Brain microvascular endothelial cell (primary cell): ENCODE measurements around the gene GRM2.
"Not testable (repeated sequence)": the region's sequence is repeated elsewhere in the genome, so short reads cannot be mapped to it uniquely, and the experiment has no call there.

ENCODE experiments used
- DNase-seq: peaks from one replicate; pipeline ENCODE4 v3.0.0-alpha.2; 2020
- H3K27ac ChIP-seq: fragments of 250-450 bp; sonication (Bioruptor Pico); 2 replicates; pipeline ENCODE4 v1.5.1; 2020; ENCODE audit warnings: mild to moderate bottlenecking, moderate library complexity
- H3K27me3 ChIP-seq: fragments of 250-450 bp; sonication (Bioruptor Pico); replicated peaks from 2 replicates; pipeline ENCODE4 v1.5.1; 2020; ENCODE audit warnings: mild to moderate bottlenecking
- H3K36me3 ChIP-seq: fragments of 250-450 bp; sonication (Bioruptor Pico); replicated peaks from 2 replicates; pipeline ENCODE4 v1.5.1; 2020; ENCODE audit warnings: mild to moderate bottlenecking
- H3K4me3 ChIP-seq: 2 replicates; pipeline ENCODE4 v1.5.1; 2011; ENCODE audit warnings: low read depth, mild to moderate bottlenecking, control low read depth, low read length, moderate library complexity
- in situ Hi-C: cut with HindIII; loops from 2 replicates; pipeline ENCODE4 v1.10.0; 2017; ENCODE audit warnings: low sequenced_read_pairs, low pct_ligation_motif_present
- TF ChIP-seq, protein P1 (sequence below): IDR thresholded peaks from 2 replicates; pipeline ENCODE4 v1.5.1; 2011; ENCODE audit warnings: low read depth, mild to moderate bottlenecking, moderate library complexity, low read length, control low read depth, inconsistent platforms; ENCODE audit errors: missing control alignments

The GRM2 gene

GRCh38 chr3:51751287-51751686, 44.4 kb downstream of the GRM2 start:
- H3K27me3 ChIP-seq, result no peaks in the 10 kb centered on the region
- in situ Hi-C loops, result no loop called here
- H3K36me3 ChIP-seq, result no peaks in the 10 kb centered on the region
- TF ChIP-seq, protein P1, sequence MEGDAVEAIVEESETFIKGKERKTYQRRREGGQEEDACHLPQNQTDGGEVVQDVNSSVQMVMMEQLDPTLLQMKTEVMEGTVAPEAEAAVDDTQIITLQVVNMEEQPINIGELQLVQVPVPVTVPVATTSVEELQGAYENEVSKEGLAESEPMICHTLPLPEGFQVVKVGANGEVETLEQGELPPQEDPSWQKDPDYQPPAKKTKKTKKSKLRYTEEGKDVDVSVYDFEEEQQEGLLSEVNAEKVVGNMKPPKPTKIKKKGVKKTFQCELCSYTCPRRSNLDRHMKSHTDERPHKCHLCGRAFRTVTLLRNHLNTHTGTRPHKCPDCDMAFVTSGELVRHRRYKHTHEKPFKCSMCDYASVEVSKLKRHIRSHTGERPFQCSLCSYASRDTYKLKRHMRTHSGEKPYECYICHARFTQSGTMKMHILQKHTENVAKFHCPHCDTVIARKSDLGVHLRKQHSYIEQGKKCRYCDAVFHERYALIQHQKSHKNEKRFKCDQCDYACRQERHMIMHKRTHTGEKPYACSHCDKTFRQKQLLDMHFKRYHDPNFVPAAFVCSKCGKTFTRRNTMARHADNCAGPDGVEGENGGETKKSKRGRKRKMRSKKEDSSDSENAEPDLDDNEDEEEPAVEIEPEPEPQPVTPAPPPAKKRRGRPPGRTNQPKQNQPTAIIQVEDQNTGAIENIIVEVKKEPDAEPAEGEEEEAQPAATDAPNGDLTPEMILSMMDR, result no peak
- no peak overlapping the region for H3K27ac ChIP-seq
- no peak for DNase-seq
- H3K4me3 ChIP-seq, result no peak overlapping the region

GRCh38 chr3:51753763-51754750, 47.2 kb downstream of the GRM2 start:
- H3K27me3 ChIP-seq, H3K36me3 ChIP-seq, in situ Hi-C loops, DNase-seq, H3K27ac ChIP-seq, H3K4me3 ChIP-seq: not testable (repeated sequence)

- TF ChIP-seq, protein P1, result no peak
- H3K4me3 ChIP-seq, result no peak overlapping the region
- no peaks in the 10 kb centered on the region for H3K36me3 ChIP-seq
- in situ Hi-C loops, result no loop called here
- no peak overlapping the region for H3K27ac ChIP-seq
- DNase-seq, result no peak
- no peaks in the 10 kb centered on the region for H3K27me3 ChIP-seq
These were observed 52.3 kb downstream of the GRM2 start for GRCh38 chr3:51759203-51759602.
